Activated CD4-positive, alpha-beta T cell treated with anti-CD3 and anti-CD28 coated beads, Interleukin-2, Interleukin-4, amounts not matched to agents 100 ng/mL and 50 ng/mL, durations not matched to agents 16 hours and 8 hours (primary cell): ENCODE measurements around the gene PUSL1.

Experiments
- DNase-seq: peaks from one replicate; pipeline ENCODE4 v3.0.0-alpha.2; 2020; ENCODE audit warnings: low spot score

Gene PUSL1

GRCh38 chr1:1340791-1341548 is 32.6 kb downstream of the PUSL1 start:
- DNase-seq = no peak

- no peak for DNase-seq
Observed at GRCh38 chr1:1341549-1342021, 33.2 kb downstream of the PUSL1 start.

- DNase-seq = no peak
Observed at GRCh38 chr1:1342061-1342562, 33.7 kb downstream of the PUSL1 start.

GRCh38 chr1:1342584-1343115 is 34.3 kb downstream of the PUSL1 start:
- DNase-seq = no peak

GRCh38 chr1:1343811-1344421 is 35.5 kb downstream of the PUSL1 start:
- no peak for DNase-seq

- peak; percentile 58 for DNase-seq
Observed at GRCh38 chr1:1344655-1345361, 36.4 kb downstream of the PUSL1 start.

- no peak for DNase-seq
Observed at GRCh38 chr1:1345384-1345783, 37.0 kb downstream of the PUSL1 start.

- no peak for DNase-seq
Observed at GRCh38 chr1:1345860-1346500, 37.6 kb downstream of the PUSL1 start.

GRCh38 chr1:1346501-1346890 is 38.1 kb downstream of the PUSL1 start:
- DNase-seq = no peak

GRCh38 chr1:1347026-1347595 is 38.7 kb downstream of the PUSL1 start:
- no peak for DNase-seq

GRCh38 chr1:1347663-1348419 is 39.4 kb downstream of the PUSL1 start:
- no peak for DNase-seq

GRCh38 chr1:1348420-1349255 is 40.2 kb downstream of the PUSL1 start:
- no peak for DNase-seq

GRCh38 chr1:1349256-1350012 is 41.0 kb downstream of the PUSL1 start, which contains the start of gene DVL1:
Gene DVL1, minus strand, starts transcription at chr1:1349418. Its CDS starts 353 bp downstream, at chr1:1349065.
- peak; percentile 59 for DNase-seq

GRCh38 chr1:1351511-1352427 is 43.4 kb downstream of the PUSL1 start:
- DNase-seq = no peak

- DNase-seq = no peak
Observed at GRCh38 chr1:1352786-1353388, 44.5 kb downstream of the PUSL1 start.

- no peak for DNase-seq
Observed at GRCh38 chr1:1353389-1354151, 45.2 kb downstream of the PUSL1 start.
